Measurements from ENCODE around the gene MEAK7. TPM values are rescaled to one million over a fixed set of nuclear protein-coding genes. Genes with fewer than 3 reads are reported as not detected.
A peak's percentile ranks its signal among the peaks of the same experiment; 100 is the strongest.

The MEAK7 gene
- total RNA-seq, 1 experiment from 2014 or later = 21.5 TPM

DNA sequence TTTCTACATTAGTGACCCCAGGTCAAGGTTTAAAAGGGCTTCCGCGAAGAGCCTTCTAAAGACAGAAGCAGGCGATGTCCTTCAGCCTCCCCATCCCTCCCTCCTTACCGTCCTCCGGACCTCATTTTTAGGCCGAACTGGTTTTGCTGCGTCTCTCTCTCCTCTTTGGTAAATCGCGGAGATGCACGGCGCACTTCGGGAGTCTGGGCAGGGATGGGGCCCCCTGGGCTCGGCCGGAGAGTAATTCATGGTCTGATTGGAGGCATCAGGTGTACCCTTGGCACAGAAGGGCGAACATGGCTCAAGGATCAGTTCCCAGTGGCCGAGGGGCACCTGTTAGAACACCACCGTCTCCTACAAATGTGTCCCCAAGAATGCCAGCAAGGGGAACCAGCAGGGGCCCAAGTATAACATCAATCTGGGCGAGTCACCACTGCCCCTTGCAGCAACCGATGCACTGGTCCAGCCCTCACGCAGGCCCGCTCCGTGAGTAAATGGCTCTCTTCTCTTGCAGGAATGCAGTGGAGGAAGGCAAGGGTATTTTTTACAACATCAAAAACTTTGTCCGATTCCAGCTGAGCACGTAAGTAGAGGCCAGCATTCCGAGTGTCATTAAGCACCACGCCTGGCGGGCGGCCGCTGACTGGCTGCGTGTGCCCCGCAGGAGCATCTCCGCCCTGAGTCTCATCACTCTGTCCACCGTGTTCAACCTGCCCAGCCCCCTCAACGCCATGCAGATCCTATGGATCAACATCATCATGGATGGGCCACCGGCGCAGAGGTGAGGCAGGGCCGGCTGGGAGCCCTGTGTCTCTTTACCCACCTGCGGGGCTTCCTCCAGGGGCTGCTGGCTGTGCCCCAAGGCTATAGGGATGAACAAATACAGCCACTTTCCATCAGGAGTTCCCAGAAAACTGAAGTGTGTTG is 45.6 kb downstream of the MEAK7 start:
- Histone ChIP-seq H4K8ac (replicated peaks; ENCODE audit: insufficient read length, low read depth, low read length) (no peak overlapping the region), H2BK12ac (ENCODE audit: insufficient read length, low read depth, low read length) (no peak overlapping the region), H3K56ac (ENCODE audit: insufficient read length, low read depth, low read length) (no peak overlapping the region), H3K23me2 (ENCODE audit: insufficient read length, low read depth, low read length, poor library complexity, severe bottlenecking) (no peaks in the 10 kb centered on the region), H3K27ac (ENCODE audit: insufficient read length, low read depth, low read length) (no peak overlapping the region), H3T11ph (ENCODE audit: low read length) (no peak overlapping the region), H2BK5ac (ENCODE audit: insufficient read length, low read length) (no peak overlapping the region), H3K23ac (ENCODE audit: insufficient read length, low read depth, low read length) (no peak overlapping the region), H2BK120ac (ENCODE audit: low read depth, low read length, poor library complexity, severe bottlenecking) (no peak overlapping the region), H3K27me3 (ENCODE audit: insufficient read depth, low read length) (no peaks in the 10 kb centered on the region), H2BK20ac (ENCODE audit: low read depth, low read length, poor library complexity, severe bottlenecking) (no peak overlapping the region), H4K20me1 (ENCODE audit: control insufficient read depth, insufficient read depth, insufficient read length) (no peaks in the 10 kb centered on the region), H3K4ac (ENCODE audit: low read depth, low read length) (no peak overlapping the region), H2AFZ (ENCODE audit: low read length) (no peak overlapping the region), H3K9me3 (ENCODE audit: control insufficient read depth, low read depth, low read length) (no peaks in the 10 kb centered on the region), H4K5ac (ENCODE audit: insufficient read length, low read depth, low read length) (no peak overlapping the region), H3K9ac (ENCODE audit: extremely low read depth, insufficient read length, low read length) (no peak overlapping the region), H3K14ac (ENCODE audit: insufficient read depth, low read length) (no peak overlapping the region), H2AK5ac (ENCODE audit: insufficient read length, low read length) (no peak overlapping the region), H3K4me2 (ENCODE audit: insufficient read depth, insufficient read length, low read length) (no peak overlapping the region), H4K91ac (ENCODE audit: insufficient read length, low read depth, low read length) (no peak overlapping the region), H3K79me2 (ENCODE audit: insufficient read depth, low read length) (no peaks in the 10 kb centered on the region), H3K79me1 (ENCODE audit: insufficient read depth, low read depth, low read length, poor library complexity, severe bottlenecking) (no peaks in the 10 kb centered on the region), H3K4me1 (ENCODE audit: insufficient read depth, low read length) (no peaks in the 10 kb centered on the region), H3K18ac (ENCODE audit: insufficient read length, low read depth, low read length) (no peak overlapping the region), H2BK15ac (ENCODE audit: low read depth, low read length) (no peak overlapping the region)
- H3K27ac Mint-ChIP-seq = no peak overlapping the region
- H3K4me1 Mint-ChIP-seq = no peaks in the 10 kb centered on the region
- H3K4me3 Mint-ChIP-seq = no peak overlapping the region
- no CpG with 5 or more reads among the region's 38 CpGs for WGBS (ENCODE audit: extremely low coverage, insufficient read length, low lambda C conversion rate)
- H3K9me3 Mint-ChIP-seq = no peaks in the 10 kb centered on the region; a peak in 1 of 5 replicates
- TF ChIP-seq, protein P1, sequence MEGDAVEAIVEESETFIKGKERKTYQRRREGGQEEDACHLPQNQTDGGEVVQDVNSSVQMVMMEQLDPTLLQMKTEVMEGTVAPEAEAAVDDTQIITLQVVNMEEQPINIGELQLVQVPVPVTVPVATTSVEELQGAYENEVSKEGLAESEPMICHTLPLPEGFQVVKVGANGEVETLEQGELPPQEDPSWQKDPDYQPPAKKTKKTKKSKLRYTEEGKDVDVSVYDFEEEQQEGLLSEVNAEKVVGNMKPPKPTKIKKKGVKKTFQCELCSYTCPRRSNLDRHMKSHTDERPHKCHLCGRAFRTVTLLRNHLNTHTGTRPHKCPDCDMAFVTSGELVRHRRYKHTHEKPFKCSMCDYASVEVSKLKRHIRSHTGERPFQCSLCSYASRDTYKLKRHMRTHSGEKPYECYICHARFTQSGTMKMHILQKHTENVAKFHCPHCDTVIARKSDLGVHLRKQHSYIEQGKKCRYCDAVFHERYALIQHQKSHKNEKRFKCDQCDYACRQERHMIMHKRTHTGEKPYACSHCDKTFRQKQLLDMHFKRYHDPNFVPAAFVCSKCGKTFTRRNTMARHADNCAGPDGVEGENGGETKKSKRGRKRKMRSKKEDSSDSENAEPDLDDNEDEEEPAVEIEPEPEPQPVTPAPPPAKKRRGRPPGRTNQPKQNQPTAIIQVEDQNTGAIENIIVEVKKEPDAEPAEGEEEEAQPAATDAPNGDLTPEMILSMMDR (conservative IDR thresholded peaks at IDR 0.05) = no peak
- DNase-seq = peak; percentile 20
- H3K27me3 Mint-ChIP-seq (ENCODE audit: low read depth) = no peaks in the 10 kb centered on the region
- peaks cover under 1 to 15% (median 5%) of the 10 kb centered on the region in 3 experiments; a peak in 4 of 7 replicates for H3K36me3 Mint-ChIP-seq (ENCODE audit: insufficient read depth in 1 of 3, low read depth in 3 of 3)
